ENCODE measurements around the gene SEL1L. TPM values are rescaled to one million over a fixed set of nuclear protein-coding genes. Genes with fewer than 3 reads are reported as not detected.

SEL1L gene
- polyA plus RNA-seq, 1 of the 3 experiments (the other 2 are of a cell fraction): 13.8 TPM

DNA sequence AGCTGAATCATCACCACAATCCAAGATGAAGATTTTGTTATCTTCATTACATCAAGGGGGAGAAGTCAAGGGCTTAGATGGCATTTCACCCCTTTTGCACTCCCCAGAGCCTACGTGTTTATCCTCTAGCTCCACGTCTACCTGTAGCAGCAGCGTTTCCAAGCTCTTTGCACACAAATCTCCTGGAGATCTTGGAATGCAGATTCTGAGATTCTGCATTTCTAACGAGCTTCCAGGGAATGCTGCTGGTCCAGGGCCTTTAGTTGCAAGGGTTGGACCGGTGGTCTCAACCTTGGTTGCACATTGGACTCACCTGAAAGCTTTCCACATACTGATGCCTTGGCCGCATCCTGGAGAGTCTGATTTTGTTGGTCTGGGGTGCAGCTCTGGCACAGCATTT is 84.1 kb downstream of the SEL1L start:
- no peak overlapping the region for H3K9ac ChIP-seq
- WGBS (ENCODE audit: low lambda C conversion rate): 48% methylated on average over 5 of the region's 6 CpGs
- no peaks in the 10 kb centered on the region; the same call in 1 of the 2 replicates for H3K27me3 ChIP-seq (ENCODE audit: insufficient read depth)
- ChIA-PET POLR2A (interaction anchor here (1.1 kb wide), 1 partner anchor 231 kb away, joined by 3 read pairs; no protein-coding TSS in a partner anchor), CTCF (interaction anchor here (0.7 to 10.5 kb wide), 5 partner anchors 11 to 453 kb away, joined by 3 to 321 read pairs (median 6); no protein-coding TSS in a partner anchor)
- H3K36me3 ChIP-seq (replicated peaks in 1 of 2; ENCODE audit: control insufficient read depth in 1 of 2, insufficient read depth in 2 of 2, low read length in 1 of 2): no peaks in the 10 kb centered on the region
- H3K27ac ChIP-seq (ENCODE audit: low read depth in 2 of 2, low read length in 1 of 2): no peak overlapping the region
- H2AFZ ChIP-seq (ENCODE audit: low read depth): no peak overlapping the region
- no peaks in the 10 kb centered on the region for H3K9me2 ChIP-seq
- no peaks in the 10 kb centered on the region for H3K9me3 ChIP-seq
- H3K4me1 ChIP-seq (ENCODE audit: control insufficient read depth in 1 of 2, insufficient read depth in 2 of 2, low read depth in 1 of 2, low read length in 1 of 2): peaks cover 0 to 4% of the 10 kb centered on the region in 2 experiments; a peak in 1 of 4 replicates
- H3K4me3 ChIP-seq (ENCODE audit: low read depth in 2 of 2, low read length in 1 of 2): no peak overlapping the region
- no peak for DNase-seq
- TF ChIP-seq, protein P1, sequence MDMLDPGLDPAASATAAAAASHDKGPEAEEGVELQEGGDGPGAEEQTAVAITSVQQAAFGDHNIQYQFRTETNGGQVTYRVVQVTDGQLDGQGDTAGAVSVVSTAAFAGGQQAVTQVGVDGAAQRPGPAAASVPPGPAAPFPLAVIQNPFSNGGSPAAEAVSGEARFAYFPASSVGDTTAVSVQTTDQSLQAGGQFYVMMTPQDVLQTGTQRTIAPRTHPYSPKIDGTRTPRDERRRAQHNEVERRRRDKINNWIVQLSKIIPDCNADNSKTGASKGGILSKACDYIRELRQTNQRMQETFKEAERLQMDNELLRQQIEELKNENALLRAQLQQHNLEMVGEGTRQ (IDR thresholded peaks at IDR 0.05; ENCODE audit: borderline replicate concordance, low read depth, low read length): no peak
- TF ChIP-seq NRF1 (IDR thresholded peaks at IDR 0.05; ENCODE audit: low read depth, low read length) (no peak), RAD21 (IDR thresholded peaks at IDR 0.05; ENCODE audit: low read length) (no peak), MXI1 (IDR thresholded peaks at IDR 0.05; ENCODE audit: low read depth, low read length) (no peak), FOSL2 (IDR thresholded peaks at IDR 0.05; ENCODE audit: borderline replicate concordance, low read depth) (no peak), NFIC (IDR thresholded peaks at IDR 0.05; ENCODE audit: borderline replicate concordance) (no peak), GATA2 (CRISPR knock-in tag; IDR thresholded peaks at IDR 0.05) (no peak), RXRA (IDR thresholded peaks at IDR 0.05; ENCODE audit: borderline replicate concordance, low read depth) (no peak), TCF12 (IDR thresholded peaks at IDR 0.05) (no peak), EP300 (IDR thresholded peaks at IDR 0.05; ENCODE audit: borderline replicate concordance in 1 of 2, low read depth in 1 of 2, low read length in 1 of 2) (no peak), TAF1 (IDR thresholded peaks at IDR 0.05; ENCODE audit: borderline replicate concordance, low read depth, low read length) (no peak), EZH2phosphoT487 (IDR thresholded peaks at IDR 0.05; ENCODE audit: borderline replicate concordance, low read depth) (no peak), FOXJ3 (CRISPR knock-in tag; IDR thresholded peaks at IDR 0.05) (no peak), YY1 (IDR thresholded peaks at IDR 0.05; ENCODE audit: low read depth) (no peak), CHD2 (IDR thresholded peaks at IDR 0.05; ENCODE audit: low read length, partially characterized antibody) (no peak)
- TF ChIP-seq, protein P2, sequence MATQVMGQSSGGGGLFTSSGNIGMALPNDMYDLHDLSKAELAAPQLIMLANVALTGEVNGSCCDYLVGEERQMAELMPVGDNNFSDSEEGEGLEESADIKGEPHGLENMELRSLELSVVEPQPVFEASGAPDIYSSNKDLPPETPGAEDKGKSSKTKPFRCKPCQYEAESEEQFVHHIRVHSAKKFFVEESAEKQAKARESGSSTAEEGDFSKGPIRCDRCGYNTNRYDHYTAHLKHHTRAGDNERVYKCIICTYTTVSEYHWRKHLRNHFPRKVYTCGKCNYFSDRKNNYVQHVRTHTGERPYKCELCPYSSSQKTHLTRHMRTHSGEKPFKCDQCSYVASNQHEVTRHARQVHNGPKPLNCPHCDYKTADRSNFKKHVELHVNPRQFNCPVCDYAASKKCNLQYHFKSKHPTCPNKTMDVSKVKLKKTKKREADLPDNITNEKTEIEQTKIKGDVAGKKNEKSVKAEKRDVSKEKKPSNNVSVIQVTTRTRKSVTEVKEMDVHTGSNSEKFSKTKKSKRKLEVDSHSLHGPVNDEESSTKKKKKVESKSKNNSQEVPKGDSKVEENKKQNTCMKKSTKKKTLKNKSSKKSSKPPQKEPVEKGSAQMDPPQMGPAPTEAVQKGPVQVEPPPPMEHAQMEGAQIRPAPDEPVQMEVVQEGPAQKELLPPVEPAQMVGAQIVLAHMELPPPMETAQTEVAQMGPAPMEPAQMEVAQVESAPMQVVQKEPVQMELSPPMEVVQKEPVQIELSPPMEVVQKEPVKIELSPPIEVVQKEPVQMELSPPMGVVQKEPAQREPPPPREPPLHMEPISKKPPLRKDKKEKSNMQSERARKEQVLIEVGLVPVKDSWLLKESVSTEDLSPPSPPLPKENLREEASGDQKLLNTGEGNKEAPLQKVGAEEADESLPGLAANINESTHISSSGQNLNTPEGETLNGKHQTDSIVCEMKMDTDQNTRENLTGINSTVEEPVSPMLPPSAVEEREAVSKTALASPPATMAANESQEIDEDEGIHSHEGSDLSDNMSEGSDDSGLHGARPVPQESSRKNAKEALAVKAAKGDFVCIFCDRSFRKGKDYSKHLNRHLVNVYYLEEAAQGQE (IDR thresholded peaks at IDR 0.05; ENCODE audit: low read depth, low read length): no peak
- TF ChIP-seq, protein P3, sequence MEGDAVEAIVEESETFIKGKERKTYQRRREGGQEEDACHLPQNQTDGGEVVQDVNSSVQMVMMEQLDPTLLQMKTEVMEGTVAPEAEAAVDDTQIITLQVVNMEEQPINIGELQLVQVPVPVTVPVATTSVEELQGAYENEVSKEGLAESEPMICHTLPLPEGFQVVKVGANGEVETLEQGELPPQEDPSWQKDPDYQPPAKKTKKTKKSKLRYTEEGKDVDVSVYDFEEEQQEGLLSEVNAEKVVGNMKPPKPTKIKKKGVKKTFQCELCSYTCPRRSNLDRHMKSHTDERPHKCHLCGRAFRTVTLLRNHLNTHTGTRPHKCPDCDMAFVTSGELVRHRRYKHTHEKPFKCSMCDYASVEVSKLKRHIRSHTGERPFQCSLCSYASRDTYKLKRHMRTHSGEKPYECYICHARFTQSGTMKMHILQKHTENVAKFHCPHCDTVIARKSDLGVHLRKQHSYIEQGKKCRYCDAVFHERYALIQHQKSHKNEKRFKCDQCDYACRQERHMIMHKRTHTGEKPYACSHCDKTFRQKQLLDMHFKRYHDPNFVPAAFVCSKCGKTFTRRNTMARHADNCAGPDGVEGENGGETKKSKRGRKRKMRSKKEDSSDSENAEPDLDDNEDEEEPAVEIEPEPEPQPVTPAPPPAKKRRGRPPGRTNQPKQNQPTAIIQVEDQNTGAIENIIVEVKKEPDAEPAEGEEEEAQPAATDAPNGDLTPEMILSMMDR (IDR thresholded peaks at IDR 0.05): no peak
- TF ChIP-seq, protein P4, sequence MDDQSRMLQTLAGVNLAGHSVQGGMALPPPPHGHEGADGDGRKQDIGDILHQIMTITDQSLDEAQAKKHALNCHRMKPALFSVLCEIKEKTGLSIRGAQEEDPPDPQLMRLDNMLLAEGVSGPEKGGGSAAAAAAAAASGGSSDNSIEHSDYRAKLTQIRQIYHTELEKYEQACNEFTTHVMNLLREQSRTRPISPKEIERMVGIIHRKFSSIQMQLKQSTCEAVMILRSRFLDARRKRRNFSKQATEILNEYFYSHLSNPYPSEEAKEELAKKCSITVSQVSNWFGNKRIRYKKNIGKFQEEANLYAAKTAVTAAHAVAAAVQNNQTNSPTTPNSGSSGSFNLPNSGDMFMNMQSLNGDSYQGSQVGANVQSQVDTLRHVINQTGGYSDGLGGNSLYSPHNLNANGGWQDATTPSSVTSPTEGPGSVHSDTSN (IDR thresholded peaks at IDR 0.05): no peak
- no peaks in the 10 kb centered on the region for H3K79me2 ChIP-seq (ENCODE audit: insufficient read depth)
- H3K4me2 ChIP-seq: no peak overlapping the region
- H3F3A ChIP-seq (replicated peaks; ENCODE audit: insufficient read depth): no peaks in the 10 kb centered on the region
- no peaks in the 10 kb centered on the region for H4K20me1 ChIP-seq (ENCODE audit: insufficient read depth)

Data from SK-N-SH (cell line).